Right ventricle myocardium inferior (tissue), 1 donor: ENCODE data around the gene SYNE2. TPM values are rescaled to one million over a fixed set of nuclear protein-coding genes. Genes with fewer than 3 reads are reported as not detected.
A peak's percentile ranks its signal among the peaks of the same experiment; 100 is the strongest.
"Not testable (repeated sequence)": the region's sequence is repeated elsewhere in the genome, so short reads cannot be mapped to it uniquely, and the experiment has no call there.

Source experiments
- ATAC-seq: fragments of 200-7000 bp; cut with Tn5 transposase; one replicate; pipeline ENCODE4 v1.9.1; 2020; ENCODE audit warnings: mild to moderate bottlenecking, moderate library complexity
- DNase-seq: peaks from one replicate; pipeline ENCODE4 v3.0.0; 2021; ENCODE audit errors: missing footprints
- intact Hi-C: fragments of 100-400 bp; cut with DNase I; formaldehyde crosslinking; loops from one replicate; pipeline ENCODE4 v1.11.0; 2022
- total RNA-seq: library from RNA; stranded (reverse); fragmentation: NEBNext Ultra II Directional; extraction: Animal tissue kit (Norgen Biotek cat#: 25700); gene quantifications from one replicate; pipeline ENCODE4 v1.2.1, GENCODE V29; 2021
- donor health status: DM: no; HTN: yes; CAD: no; lungs with severe emphysema.

SYNE2 gene
- total RNA-seq, 1 donor from 2014 or later: 191 TPM

DNA sequence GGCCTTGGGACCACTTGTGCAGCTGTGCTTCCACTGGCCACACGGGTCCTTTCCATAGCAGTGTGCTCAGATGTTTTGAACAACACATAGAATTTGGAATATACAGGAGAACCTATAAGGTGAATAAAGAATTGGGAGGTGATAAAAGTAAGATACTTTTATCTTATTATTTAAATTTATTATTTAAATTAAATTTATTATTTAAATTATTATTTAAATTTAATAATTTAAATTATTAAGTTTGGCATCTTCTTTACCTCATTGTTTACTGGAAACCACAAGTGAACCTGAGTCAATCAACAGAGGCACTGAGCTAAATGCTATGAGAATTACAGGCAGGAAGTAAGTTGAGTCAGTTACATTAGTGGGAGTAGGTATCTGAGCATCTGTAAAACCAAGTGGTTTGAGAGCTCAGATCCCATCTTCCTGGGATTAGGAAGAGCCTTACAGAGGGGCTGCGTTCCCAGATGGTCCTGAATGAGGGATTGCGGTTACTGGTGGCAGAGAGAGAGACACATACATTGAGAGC lies 338.2 kb downstream of the SYNE2 start:
- no peak for ATAC-seq
- no peak for DNase-seq
- intact Hi-C loops: no loop called here

DNA sequence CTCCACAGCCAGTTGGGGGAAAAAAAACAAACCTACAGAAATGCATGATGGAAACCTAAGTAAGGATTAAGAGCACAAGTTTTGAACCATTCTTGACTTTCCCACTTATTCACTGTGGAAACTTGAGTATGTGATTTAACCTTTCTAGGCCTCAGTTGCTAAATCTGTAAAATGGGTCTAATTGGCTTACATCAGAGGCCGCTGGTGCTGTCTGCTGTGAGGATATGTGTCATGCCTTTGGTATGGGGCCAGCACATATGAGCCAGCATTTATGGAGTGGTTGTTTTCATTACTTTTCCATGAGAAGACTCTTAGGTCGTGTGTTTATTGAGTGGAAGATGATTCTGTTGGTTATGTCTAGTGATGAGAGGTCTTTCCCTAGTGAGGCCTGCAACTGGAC lies 339.0 kb downstream of the SYNE2 start:
- ATAC-seq (no peak), DNase-seq (no peak)
- intact Hi-C loops: no loop called here

DNA sequence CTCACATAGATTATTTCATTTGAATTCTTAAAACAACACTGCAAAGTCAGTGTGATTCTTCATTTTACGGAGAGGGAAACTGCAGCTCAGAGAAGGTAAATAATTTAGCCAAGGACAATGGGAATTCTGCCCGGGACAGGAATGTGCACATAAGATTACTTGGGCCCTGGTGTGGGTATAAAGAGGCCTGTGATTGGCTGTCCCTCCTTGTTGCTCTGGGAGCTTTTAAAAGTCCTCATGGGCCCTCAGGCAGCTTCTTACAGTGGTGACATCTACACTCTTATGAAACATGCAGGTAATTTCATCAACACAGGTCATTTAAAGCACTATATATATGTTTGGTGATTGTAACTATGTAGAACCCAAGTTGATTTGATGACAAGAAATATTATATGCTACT lies 341.0 kb downstream of the SYNE2 start:
- intact Hi-C loops: no loop called here
- DNase-seq: no peak
- peak; percentile 83 for ATAC-seq

DNA sequence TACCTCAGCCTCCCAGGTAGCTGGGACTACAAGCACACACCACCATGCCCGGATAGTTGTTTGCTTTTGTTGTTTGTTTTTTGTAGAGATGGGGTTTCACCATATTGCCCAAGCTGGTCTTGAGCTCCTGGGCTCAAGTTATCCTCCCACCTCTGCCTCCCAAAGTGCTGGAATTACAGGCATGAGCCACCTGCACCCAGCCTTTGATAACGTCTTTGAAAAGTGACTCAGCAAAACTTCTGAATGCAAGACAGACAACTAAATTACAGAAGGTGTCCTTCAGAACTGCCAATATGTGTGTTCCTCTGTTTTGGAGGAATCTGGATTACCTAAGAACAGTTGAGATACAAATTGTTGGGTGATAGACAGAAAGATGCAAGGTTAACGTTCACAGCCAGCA lies 341.6 kb downstream of the SYNE2 start:
- DNase-seq (no peak), ATAC-seq (no peak)
- intact Hi-C loops: no loop called here

DNA sequence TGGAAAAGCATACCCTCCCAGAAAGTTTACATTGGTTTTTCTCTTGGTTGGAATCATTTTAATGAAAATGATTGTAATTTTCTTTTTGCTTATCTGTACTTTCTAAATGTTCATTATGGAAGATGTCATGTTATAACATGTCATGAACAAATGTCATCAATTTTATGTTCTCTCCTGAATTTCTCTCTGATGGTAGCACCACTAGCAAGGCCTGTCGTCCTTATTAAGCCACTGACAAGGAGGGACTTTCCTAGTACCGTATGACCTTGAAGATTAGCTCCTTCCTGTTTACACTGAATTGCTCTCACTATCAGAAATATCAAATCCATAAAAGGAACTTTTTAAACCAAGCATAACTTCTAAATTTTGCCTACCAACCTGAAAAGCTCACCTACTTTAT lies 342.4 kb downstream of the SYNE2 start:
- intact Hi-C loops: no loop called here
- ATAC-seq (no peak), DNase-seq (no peak)

GRCh38 chr14:64196056-64196455 lies 343.3 kb downstream of the SYNE2 start:
- ATAC-seq: no peak
- no peak for DNase-seq
- intact Hi-C loops: no loop called here

DNA sequence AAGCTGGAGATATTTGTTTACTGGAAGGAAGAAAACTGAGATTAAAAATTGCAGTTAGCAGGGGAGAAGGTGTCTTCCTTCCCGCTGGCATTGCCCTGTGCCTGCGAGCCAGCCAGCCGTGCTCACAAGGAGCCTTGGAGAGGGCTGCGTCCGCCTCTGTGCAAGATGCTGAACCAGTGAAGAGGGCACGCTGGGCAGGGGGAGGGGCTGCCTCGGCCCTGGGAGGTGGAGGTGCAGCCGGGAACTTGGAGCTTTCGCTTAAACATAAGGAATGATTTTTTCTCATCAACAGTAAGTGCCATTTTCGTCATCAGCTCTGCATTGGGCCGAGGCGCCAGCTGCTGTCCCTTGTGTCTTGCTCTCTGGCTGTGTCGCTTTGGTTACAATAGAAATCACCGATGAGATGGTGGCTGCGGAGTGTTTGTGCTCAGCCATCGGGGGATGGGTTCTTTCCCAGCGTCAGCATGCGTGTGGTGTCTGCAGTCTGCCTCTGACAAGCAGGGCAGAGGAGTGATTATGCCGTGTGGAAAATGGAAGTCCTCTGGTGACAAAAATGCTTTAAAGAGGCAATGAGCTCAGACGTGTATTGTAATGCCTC lies 344.1 kb downstream of the SYNE2 start:
- ATAC-seq: peak; percentile 77
- intact Hi-C loops: loop anchor here (1.0 kb wide), 1 partner anchor 23 kb away; no protein-coding TSS in a partner anchor
- DNase-seq: no peak

- DNase-seq (no peak), ATAC-seq (no peak)
- intact Hi-C loops: loop anchor here (1.0 kb wide), 1 partner anchor 22 kb away; no protein-coding TSS in a partner anchor
These were observed 345.2 kb downstream of the SYNE2 start for GRCh38 chr14:64197996-64198395.

DNA sequence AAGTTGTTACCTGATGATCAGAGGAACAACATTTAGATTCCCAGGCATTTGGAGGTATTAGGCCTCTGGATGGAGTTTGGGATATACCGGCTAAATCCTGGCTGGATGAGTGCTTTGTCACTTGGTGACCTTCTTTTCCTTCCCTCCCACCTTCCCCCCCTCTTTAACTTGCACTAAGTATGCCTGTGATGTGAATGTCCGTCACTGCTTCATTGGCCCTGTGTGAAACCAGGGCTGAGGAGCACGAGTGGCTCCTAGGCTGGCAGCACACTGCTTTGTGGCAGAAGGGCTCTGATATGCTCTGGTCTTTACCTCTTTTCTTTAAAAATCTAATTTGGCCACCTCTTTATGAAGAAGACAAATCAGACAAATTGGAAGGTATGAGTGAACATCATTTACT lies 345.7 kb downstream of the SYNE2 start:
- intact Hi-C loops: no loop called here
- DNase-seq: no peak
- ATAC-seq: no peak

- intact Hi-C loops: no loop called here
- ATAC-seq (peak; percentile 74), DNase-seq (no peak)
These were observed 347.4 kb downstream of the SYNE2 start for GRCh38 chr14:64200170-64200569.

GRCh38 chr14:64201296-64201695 lies 348.5 kb downstream of the SYNE2 start:
- intact Hi-C loops: no loop called here
- ATAC-seq (no peak), DNase-seq (no peak)

DNA sequence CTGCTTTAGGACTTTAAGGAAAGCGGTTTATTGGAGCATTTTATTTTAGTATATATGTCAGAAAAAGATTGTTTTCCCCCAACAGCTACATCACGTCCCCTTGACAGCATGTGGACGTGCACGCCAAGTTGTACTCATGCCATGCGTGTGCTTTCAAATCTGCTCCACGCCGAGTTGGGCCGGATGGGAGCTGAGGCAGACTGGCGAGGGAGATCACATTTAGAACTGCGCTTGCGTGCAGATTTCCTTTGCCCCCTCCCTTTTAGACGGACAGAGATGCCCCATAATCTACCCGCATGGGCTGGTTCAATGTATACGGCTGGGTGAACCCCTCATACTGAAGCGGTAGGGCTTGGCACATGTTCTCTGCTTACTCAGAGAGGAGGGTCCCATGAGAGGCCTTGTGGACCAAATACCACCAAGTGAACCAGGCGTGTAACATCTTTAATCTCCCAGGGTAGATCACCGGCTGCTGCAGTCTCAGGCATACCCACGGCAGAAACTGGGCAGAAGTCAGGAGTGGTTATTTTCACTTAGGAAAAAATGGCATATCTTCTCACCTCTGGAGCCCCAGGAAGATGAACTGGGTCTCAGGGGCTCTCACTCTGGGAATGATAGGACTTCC lies 349.2 kb downstream of the SYNE2 start:
- intact Hi-C loops: no loop called here
- DNase-seq (no peak), ATAC-seq (no peak)

- intact Hi-C loops: no loop called here
- ATAC-seq (no peak), DNase-seq (no peak)
These were observed 349.9 kb downstream of the SYNE2 start for GRCh38 chr14:64202716-64203115.

DNA sequence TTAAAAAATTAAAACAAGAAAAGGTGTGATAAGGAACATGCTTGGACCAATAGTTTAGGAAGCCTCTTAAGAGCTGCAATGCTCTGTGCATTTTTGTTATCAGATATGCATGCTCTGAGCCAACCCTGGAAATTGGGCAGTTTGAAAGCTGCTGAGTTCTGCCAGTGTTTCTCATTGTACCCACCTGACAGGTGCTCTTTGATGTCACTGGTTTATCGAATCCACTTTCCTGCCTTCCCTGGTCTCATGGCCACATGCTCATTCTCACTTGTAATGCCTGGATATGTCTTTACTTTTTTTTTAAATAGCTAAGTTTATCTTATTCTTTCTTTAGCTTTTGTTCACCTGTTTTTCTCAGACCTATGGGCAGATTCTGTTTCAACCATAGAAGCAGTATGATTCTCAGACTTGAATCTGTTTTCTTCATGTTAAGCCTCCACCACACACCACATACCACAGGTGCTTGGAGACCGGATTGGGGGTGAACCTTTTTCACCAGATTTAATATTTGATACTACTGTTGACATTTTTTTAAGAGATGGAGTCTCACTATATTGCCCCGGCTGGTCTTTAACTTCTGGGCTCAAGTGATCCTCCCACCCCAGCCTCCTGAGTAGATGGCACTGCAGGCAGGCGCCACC lies 350.7 kb downstream of the SYNE2 start:
- DNase-seq (no peak), ATAC-seq (no peak)
- intact Hi-C loops: no loop called here

- intact Hi-C loops: no loop called here
- DNase-seq (no peak), ATAC-seq (no peak)
These were observed 355.5 kb downstream of the SYNE2 start for GRCh38 chr14:64208261-64208660.

- intact Hi-C loops: no loop called here
- peak; percentile 36 for ATAC-seq
- no peak for DNase-seq
These were observed 356.2 kb downstream of the SYNE2 start for GRCh38 chr14:64208981-64209380.

- intact Hi-C loops: no loop called here
These were observed 356.8 kb downstream of the SYNE2 start for GRCh38 chr14:64209444-64210131.

DNA sequence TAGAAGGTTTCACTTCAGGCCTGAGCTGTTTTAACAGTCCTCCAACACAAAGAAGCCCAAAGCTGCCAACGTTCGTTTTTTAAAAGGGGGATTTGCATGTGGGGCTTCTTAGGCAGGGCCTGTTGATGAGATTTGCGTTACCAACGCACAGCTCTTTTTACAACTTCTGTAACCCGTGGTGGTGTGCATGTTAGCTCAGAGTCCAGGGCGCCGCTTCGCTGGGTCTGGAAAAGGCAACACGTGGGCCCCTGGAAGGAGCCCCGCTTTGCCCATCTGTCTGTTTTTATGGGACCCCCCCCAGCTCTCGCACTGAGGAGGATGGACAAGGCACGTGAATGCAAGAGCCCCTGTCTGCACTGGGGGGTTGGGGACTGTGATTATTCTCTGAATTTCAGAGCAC lies 357.4 kb downstream of the SYNE2 start:
- ATAC-seq (no peak), DNase-seq (no peak)
- intact Hi-C loops: no loop called here

More at GRCh38 chr14:64209444-64210131, 356.8 kb downstream of the SYNE2 start:
- peak; percentile 79 for ATAC-seq
- peak; percentile 79 for DNase-seq

- ATAC-seq, DNase-seq, intact Hi-C loops: not testable (repeated sequence)
These were observed 358.1 kb downstream of the SYNE2 start for GRCh38 chr14:64210912-64211311.
